Hepatocyte (in vitro differentiated cells): ENCODE measurements around the gene SLC16A5. TPM values are rescaled to one million over a fixed set of nuclear protein-coding genes. Genes with fewer than 3 reads are reported as not detected.

Experiments
- DNase-seq: peaks from one replicate; pipeline ENCODE4 v3.0.0-alpha.2; 2016; ENCODE audit warnings: low spot score
- H2AFZ ChIP-seq: fragments of 200-600 bp; sonication (generic); 2 replicates; pipeline ENCODE4 v1.6.0; 2016; ENCODE audit warnings: antibody characterized with exemption, mild to moderate bottlenecking
- H3K27ac ChIP-seq: fragments of 200-600 bp; sonication (generic); 2 replicates; pipeline ENCODE4 v1.5.1; 2016; ENCODE audit warnings: mild to moderate bottlenecking
- H3K27me3 ChIP-seq: fragments of 200-600 bp; sonication (generic); 2 replicates; pipeline ENCODE4 v1.6.1; 2016
- H3K36me3 ChIP-seq: fragments of 200-600 bp; sonication (generic); replicated peaks from 2 replicates; pipeline ENCODE4 v1.5.1; 2016; ENCODE audit warnings: low read depth; ENCODE audit not compliant: insufficient read depth
- H3K4me1 ChIP-seq: fragments of 200-600 bp; sonication (generic); 2 replicates; pipeline ENCODE4 v1.5.1; 2016; ENCODE audit warnings: mild to moderate bottlenecking, moderate library complexity; ENCODE audit not compliant: insufficient read depth
- H3K4me2 ChIP-seq: fragments of 200-600 bp; sonication (generic); 2 replicates; pipeline ENCODE4 v1.6.0; 2016
- H3K4me3 ChIP-seq: fragments of 200-600 bp; sonication (generic); 2 replicates; pipeline ENCODE4 v1.5.1; 2016; ENCODE audit warnings: mild to moderate bottlenecking
- H3K79me2 ChIP-seq: fragments of 200-600 bp; sonication (generic); 2 replicates; pipeline ENCODE4 v1.6.0; 2017; ENCODE audit warnings: mild to moderate bottlenecking
- H3K9me2 ChIP-seq: fragments of 200-600 bp; sonication (generic); replicated peaks from 2 replicates; pipeline ENCODE4 v1.6.0; 2017; ENCODE audit warnings: mild to moderate bottlenecking; ENCODE audit not compliant: insufficient read depth
- H3K9me3 ChIP-seq: fragments of 200-600 bp; sonication (generic); 2 replicates; pipeline ENCODE4 v1.5.1; 2016; ENCODE audit warnings: low read depth, mild to moderate bottlenecking
- H4K20me1 ChIP-seq: fragments of 200-600 bp; sonication (generic); 2 replicates; pipeline ENCODE4 v1.6.0; 2016; ENCODE audit warnings: mild to moderate bottlenecking; ENCODE audit not compliant: insufficient read depth, poor library complexity, severe bottlenecking
- EZH2 ChIP-seq: fragments of 200-600 bp; sonication (generic); IDR thresholded peaks from 2 replicates; pipeline ENCODE4 v1.6.1; 2016; ENCODE audit warnings: antibody characterized with exemption, mild to moderate bottlenecking, borderline replicate concordance
- EZH2phosphoT487 ChIP-seq: fragments of 200-600 bp; sonication (generic); IDR thresholded peaks from one replicate; pipeline ENCODE4 v1.6.1; 2018; ENCODE audit warnings: antibody characterized with exemption, mild to moderate bottlenecking, low read depth, moderate library complexity; ENCODE audit not compliant: unreplicated experiment, severe bottlenecking
- WGBS: methylation state at CpG from one replicate; pipeline ENCODE4 v1.1.6; 2016; ENCODE audit warnings: low lambda C conversion rate; ENCODE audit errors: missing lambda C conversion rate; 5-methylcytosine and 5-hydroxymethylcytosine counted together
- polyA plus RNA-seq: library from polyadenylated mRNA; unstranded; fragments of >200 nt; fragmentation: Nextera tagmentation; extraction: Ambion mirVana; gene quantifications from 2 replicates; pipeline ENCODE4 v1.2.1, GENCODE V29; 2016
- total RNA-seq: library from RNA; depleted of rRNA; stranded (reverse); fragments of >200 nt; gene quantifications from 2 replicates; pipeline ENCODE4 v1.2.3, GENCODE V29; 2014
- TF ChIP-seq, protein P1 (sequence below): fragments of 200-600 bp; sonication (generic); IDR thresholded peaks from 2 replicates; pipeline ENCODE4 v1.5.1; 2016; ENCODE audit warnings: antibody characterized with exemption, mild to moderate bottlenecking; ENCODE audit not compliant: poor library complexity

The SLC16A5 gene
- total and polyA plus RNA-seq, 2 experiments from 2014 or later: 11.9 to 12.8 TPM

DNA sequence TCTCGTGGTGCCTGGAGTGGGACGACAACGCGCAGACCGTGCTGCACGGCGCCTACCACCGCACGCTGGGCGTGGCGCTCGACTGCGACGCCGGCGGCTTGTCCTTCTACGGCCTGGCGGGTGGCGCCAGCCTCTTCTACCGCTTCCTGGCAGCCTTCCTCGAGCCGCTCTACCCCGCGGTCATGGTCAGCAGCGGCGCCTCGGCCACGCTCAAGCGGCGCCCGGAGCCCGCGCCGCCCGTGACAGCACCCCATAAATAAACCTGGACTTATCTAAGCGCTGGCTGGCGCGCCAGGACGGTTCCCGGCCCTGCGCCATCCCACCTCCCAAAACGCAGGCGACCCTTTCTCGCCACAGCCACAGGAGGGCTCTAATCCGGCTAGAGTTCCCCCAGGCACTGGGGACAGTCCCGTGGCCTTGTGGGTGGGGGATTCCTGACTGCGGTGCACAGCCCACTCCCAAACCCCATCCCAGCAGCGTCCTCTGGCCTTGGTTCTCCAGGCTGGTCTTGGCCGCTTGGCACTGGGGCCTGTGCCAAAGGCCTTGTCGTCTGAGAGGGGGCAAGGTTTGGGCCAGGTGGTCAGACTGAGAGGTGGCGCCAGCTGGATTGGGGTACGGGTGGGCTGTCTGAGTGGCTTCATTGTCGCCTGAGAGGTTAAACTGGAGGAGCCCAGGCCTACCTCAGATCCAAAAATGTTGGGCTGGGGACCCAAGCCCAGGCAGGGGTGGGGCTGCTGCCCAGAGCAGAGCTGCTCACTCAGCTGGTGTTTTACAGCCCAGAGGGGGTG, 10.1 kb upstream of the SLC16A5 start:
- Histone ChIP-seq H3K79me2 (no peaks in the 10 kb centered on the region), H3K4me2 (peak overlapping the region; percentile 65), H4K20me1 (no peaks in the 10 kb centered on the region), H3K27ac (peak overlapping the region; percentile 89), H3K4me1 (peaks cover 27% of the 10 kb centered on the region), H3K36me3 (no peaks in the 10 kb centered on the region), H2AFZ (no peak overlapping the region), H3K9me2 (no peaks in the 10 kb centered on the region), H3K4me3 (no peak overlapping the region), H3K9me3 (no peaks in the 10 kb centered on the region), H3K27me3 (no peaks in the 10 kb centered on the region)
- TF ChIP-seq EZH2phosphoT487: no peak
- TF ChIP-seq, protein P1, sequence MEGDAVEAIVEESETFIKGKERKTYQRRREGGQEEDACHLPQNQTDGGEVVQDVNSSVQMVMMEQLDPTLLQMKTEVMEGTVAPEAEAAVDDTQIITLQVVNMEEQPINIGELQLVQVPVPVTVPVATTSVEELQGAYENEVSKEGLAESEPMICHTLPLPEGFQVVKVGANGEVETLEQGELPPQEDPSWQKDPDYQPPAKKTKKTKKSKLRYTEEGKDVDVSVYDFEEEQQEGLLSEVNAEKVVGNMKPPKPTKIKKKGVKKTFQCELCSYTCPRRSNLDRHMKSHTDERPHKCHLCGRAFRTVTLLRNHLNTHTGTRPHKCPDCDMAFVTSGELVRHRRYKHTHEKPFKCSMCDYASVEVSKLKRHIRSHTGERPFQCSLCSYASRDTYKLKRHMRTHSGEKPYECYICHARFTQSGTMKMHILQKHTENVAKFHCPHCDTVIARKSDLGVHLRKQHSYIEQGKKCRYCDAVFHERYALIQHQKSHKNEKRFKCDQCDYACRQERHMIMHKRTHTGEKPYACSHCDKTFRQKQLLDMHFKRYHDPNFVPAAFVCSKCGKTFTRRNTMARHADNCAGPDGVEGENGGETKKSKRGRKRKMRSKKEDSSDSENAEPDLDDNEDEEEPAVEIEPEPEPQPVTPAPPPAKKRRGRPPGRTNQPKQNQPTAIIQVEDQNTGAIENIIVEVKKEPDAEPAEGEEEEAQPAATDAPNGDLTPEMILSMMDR: no peak
- no peak for TF ChIP-seq EZH2
- peak; percentile 54 for DNase-seq
- WGBS: 75% methylated on average over 42 of the region's 53 CpGs

DNA sequence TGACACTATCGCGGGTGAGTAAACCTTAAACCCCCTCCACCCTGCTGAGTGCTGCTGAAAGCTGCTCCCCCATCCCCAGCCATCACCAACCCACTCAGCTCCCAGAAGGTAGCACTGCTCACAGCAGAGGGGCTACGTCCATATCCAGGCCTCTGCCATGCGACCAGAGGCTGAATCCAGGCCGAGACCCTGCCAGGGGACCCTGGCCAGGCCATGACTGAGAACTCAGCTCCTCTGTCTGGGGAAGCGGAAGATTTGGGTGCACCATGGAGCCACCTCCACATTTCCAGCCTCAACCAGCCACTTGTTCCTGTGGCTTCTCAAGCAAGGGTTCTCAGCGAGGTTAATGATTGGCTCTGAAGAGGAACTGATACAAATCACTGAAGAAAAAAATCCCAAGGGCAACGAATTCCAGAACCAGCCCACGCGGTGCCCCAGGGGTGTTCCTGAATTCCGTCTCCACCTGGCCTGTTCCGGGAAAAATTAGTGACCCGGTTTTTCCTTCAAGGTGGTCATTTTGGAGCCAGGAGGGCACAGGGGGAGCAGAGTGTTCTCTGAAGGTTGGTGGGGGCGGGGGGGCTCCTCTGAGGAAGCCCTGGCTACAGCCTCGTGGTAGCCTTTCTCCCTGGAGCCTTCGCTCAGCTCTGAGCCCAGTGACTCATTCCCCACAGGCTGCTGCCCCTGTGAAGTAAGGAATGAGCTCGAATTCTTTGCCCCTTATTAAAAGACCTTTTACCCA, 9.3 kb upstream of the SLC16A5 start:
- no peaks in the 10 kb centered on the region for H3K27me3 ChIP-seq
- peak; percentile 65 for DNase-seq
- no peaks in the 10 kb centered on the region for H3K9me2 ChIP-seq
- H2AFZ ChIP-seq: peak overlapping the region; percentile 75
- H3K36me3 ChIP-seq: no peaks in the 10 kb centered on the region
- H3K79me2 ChIP-seq: no peaks in the 10 kb centered on the region
- TF ChIP-seq, protein P1: no peak
- no peak for TF ChIP-seq EZH2
- no peak for TF ChIP-seq EZH2phosphoT487
- H3K9me3 ChIP-seq: no peaks in the 10 kb centered on the region
- H3K4me3 ChIP-seq: no peak overlapping the region
- 47% methylated on average over 14 of the region's 17 CpGs for WGBS
- H3K4me1 ChIP-seq: peaks cover 24% of the 10 kb centered on the region
- peak overlapping the region; percentile 89 for H3K27ac ChIP-seq
- peak overlapping the region; percentile 54 for H3K4me2 ChIP-seq
- H4K20me1 ChIP-seq: no peaks in the 10 kb centered on the region

DNA sequence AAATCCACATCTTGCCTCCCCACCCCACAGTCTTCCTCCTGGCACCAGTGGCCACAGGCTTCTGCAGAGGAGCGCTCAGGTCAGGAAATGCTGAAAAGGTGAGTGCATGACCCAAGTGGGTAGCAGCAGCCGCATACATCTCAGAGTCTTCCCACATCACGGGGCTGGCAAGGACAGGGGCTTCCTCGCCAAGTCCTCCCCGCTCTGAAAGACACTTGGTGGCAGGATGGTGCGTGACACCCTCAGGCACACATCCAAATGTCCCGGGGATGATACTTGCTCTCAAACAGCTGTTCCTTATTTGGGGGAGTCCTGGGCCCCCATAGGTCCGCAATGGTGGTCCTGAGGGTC, 8.8 kb upstream of the SLC16A5 start:
- Histone ChIP-seq H3K9me3 (no peaks in the 10 kb centered on the region), H4K20me1 (no peaks in the 10 kb centered on the region), H3K4me1 (peaks cover 21% of the 10 kb centered on the region), H3K4me3 (no peak overlapping the region), H3K9me2 (no peaks in the 10 kb centered on the region), H2AFZ (no peak overlapping the region), H3K36me3 (no peaks in the 10 kb centered on the region), H3K27me3 (no peaks in the 10 kb centered on the region), H3K27ac (peak overlapping the region; percentile 89), H3K79me2 (no peaks in the 10 kb centered on the region), H3K4me2 (peak overlapping the region; percentile 54)
- TF ChIP-seq EZH2phosphoT487: no peak
- TF ChIP-seq, protein P1: no peak
- TF ChIP-seq EZH2: no peak
- WGBS: 76% methylated on average over 8 of the region's 8 CpGs
- DNase-seq: no peak
